Daoy (cell line): ENCODE data around the gene SULT1C2. TPM values are rescaled to one million over a fixed set of nuclear protein-coding genes. Genes with fewer than 3 reads are reported as not detected.

Experiments
- DNase-seq: peaks from one replicate; pipeline ENCODE4 v3.0.0-alpha.2; 2015; ENCODE audit warnings: low read depth
- total RNA-seq: library from RNA; depleted of rRNA; stranded (reverse); fragments of >200 nt; shearing (Covaris generic); gene quantifications from 2 replicates; pipeline ENCODE4 v1.2.3, GENCODE V29; 2014

Gene SULT1C2
- total RNA-seq, 1 experiment from 2014 or later: 1.0 TPM

DNA sequence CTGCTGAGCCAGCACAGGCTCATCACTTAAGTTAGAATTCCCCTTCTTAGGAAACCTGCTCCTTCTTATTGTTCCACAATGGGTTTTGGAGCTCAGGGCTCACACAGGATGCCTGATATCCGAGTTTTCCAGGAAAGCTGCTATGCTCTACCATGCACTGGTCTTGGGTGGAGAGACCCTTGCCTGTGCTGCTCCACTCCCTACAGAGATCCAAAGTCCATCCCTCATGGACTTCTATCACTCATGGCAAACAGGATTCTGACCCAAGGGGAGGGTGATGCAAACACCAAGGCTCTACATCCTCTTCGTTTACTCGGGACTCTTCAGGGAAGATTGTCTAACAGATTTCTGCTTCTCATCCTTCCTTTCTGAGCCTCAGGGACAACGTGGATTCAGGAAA lies 5.2 kb downstream of the SULT1C2 start:
- DNase-seq: no peak

- peak; percentile 75 for DNase-seq
Measured at GRCh38 chr2:108297436-108298141, 8.9 kb downstream of the SULT1C2 start.

GRCh38 chr2:108301558-108301957 lies 12.9 kb downstream of the SULT1C2 start:
- no peak for DNase-seq

GRCh38 chr2:108304975-108305374 lies 16.3 kb downstream of the SULT1C2 start:
- DNase-seq: no peak

DNA sequence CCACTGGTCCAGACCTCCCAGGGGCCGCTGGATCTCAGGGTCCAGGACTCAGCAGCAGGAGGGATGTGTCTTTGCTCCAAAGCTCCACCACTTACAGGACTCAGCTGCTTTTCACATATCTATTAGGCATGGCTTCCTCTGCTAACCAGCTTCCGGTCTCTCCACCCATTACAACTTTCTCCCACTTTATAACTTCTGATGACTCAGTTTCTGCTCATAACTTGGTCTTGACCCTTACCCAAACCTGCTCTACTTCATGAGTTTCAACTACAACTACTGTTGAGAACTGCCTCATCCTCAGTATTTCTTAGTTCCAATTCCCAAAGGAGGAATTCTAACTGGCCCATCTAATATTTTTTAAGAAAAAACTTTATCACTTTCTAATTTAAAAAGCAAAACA lies 17.2 kb downstream of the SULT1C2 start:
- no peak for DNase-seq

GRCh38 chr2:108309903-108310302 lies 21.2 kb downstream of the SULT1C2 start:
- no peak for DNase-seq

GRCh38 chr2:108314586-108315296 lies 26.0 kb downstream of the SULT1C2 start:
- DNase-seq: no peak

DNA sequence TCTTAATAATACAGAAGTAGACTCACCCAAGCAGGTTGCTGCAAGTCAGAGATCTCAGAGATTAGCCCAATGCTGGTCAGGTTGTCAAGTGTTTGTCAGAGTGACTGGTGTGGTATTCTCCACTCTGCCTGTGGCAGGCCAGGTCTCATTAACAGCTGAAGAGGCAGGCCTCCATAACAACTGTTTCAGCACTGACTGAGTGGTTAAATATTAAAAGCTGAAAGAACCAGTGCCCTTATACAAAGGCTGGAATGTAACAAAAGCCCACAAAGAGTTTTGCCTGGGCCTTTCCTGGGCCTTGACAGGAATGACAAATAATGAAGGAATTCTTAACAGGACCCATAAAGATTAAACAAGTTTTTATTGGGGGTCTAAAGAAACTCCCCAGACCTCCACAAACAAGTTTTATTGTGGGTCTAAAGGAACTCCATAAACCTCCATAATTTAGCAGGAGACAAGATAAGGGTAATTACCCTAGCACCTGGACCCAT lies 26.8 kb downstream of the SULT1C2 start:
- DNase-seq: no peak

DNA sequence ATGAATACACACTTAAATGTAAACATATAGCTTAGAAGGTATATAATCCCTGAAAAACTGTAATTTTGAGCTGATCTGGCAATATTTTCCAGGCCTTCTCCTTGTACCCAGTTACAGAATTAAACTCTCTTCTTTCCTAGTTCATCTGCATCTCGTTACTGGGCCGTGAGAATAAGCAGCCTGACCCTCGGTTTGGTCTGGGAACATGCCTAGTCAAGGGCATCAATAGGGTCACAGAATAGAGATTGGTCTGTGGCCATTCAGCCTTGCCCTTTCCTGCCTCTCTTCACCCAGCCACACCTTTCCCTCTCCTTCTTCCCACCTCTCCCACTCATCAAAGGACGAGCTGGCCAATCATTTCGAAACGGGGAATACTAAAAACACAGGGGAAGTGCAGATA lies 27.3 kb downstream of the SULT1C2 start:
- no peak for DNase-seq

DNA sequence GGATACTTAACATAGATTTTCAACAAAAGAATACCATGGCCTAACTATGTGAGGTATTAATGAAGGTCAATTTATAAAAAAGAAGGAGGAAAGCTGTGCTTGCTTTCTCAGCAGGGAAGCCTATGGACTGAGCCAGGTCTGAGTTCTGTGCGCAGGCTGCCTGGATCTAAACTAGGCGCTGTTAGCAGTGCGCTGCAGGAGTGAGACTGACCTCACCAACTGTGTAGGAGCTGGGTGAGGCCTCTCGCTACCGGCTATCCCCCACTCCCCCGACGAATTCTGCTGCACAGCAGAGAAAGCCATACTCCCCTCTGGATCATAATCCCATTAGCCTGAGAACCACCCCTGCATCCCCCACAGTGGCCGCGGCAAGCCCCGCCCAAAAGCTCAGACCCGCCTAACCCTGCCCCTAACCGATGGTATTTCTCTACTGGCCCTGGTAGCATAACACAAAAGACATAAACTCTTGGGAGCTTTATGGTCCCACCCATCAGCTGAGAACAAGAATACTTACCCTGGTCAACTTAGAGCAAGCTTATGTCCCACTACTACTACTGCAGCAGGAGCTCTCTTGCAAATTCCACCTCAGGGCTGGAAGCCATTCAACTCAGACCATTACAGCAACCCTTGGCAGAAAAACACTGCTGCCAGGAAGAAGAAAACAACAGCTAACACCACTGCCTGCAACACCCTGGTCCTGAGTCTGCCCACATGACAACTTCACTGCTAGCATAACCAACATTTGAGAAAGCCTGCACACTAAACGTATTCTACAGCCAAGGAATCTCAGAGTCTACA lies 28.0 kb downstream of the SULT1C2 start:
- DNase-seq: no peak

DNA sequence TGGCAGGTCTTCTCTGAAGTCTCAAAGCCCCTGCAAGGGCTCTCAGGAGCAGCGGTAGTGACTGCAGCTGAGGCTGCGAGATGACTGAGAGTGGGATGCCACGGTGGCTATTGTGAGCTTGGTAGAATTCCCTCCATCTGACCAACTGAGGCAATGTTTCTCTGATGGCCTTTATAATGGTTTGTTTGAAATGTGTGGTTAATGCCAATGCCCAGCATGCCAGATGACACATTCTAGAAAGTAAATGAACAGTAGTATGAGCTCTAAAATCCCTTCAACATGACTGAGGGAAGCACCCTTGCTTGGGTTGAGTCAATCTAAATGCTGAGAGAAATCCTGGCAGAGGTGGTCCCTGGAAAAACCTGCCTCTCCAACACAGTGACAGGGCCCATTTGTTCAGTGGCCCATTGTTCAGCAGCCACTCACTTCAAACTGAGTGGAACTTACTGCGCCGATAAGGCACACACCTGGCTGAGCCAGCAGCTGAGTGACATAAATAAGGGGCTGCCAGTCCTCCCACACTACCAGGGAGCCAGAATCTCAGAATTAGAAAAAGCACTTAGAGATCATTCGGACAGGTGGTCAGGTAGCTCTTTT lies 31.7 kb downstream of the SULT1C2 start:
- DNase-seq: no peak

GRCh38 chr2:108323619-108324018 lies 34.9 kb downstream of the SULT1C2 start:
- DNase-seq: peak; percentile 13

- DNase-seq: peak; percentile 21
Measured at GRCh38 chr2:108324531-108325255, 36.0 kb downstream of the SULT1C2 start.

GRCh38 chr2:108325756-108326155 lies 37.1 kb downstream of the SULT1C2 start:
- DNase-seq: no peak

DNA sequence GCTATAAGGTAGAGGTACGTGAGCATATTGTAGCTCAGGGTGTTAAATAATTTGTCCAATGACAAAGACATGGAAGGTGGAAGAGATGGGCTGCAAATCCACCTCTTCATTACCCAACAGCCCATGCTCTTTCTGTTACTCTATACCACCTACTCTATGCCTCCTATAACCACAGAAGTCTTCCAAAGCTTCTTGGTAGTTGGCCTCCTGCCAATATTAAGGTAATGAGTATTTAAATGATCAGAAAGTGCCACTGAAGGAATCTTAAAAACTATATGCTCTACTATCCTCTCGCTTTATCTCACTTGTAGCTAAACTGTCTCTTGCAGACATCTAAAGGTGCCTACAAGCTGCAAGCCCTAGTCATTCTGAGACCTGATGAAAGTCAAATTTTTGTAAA lies 41.1 kb downstream of the SULT1C2 start:
- DNase-seq: no peak

DNA sequence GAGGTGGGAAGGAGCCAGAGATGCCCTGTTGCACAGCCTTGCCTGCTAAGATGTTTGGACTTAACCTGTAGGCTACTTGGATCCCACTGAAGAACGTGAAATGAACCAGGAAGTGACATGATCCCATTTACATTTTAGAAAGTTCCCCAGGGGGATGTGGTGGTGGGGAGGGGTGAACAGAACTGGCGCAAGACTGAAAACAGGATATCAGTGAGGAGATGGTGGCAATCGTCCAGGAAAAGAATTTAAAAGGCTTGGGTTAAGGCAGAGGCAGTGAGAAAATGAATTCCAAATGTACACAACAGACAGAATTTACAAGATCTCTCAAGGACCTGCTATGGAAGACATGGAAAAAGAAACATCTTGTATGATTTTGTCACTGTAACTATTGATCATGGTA lies 42.3 kb downstream of the SULT1C2 start:
- DNase-seq: no peak

- no peak for DNase-seq
Measured at GRCh38 chr2:108345951-108346350, 57.3 kb downstream of the SULT1C2 start.

DNA sequence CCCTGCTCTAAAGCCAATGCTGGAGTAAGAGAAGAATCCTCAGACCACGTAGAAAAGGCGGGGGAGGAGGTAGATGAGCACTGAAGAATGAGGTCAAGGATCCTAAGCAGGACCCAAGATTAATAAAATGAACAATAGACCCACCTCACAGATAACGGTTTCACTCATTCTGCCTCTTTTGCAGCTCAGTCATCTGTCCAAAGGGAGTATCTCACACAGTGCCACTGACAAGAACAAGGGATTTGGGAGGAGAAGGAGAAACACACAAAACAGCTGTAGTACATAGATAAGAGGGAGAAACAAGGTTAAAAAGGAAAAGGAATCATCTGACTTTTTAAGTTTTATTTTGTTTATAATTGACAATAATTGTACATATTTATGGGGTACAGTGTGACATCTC lies 58.1 kb downstream of the SULT1C2 start:
- no peak for DNase-seq

DNA sequence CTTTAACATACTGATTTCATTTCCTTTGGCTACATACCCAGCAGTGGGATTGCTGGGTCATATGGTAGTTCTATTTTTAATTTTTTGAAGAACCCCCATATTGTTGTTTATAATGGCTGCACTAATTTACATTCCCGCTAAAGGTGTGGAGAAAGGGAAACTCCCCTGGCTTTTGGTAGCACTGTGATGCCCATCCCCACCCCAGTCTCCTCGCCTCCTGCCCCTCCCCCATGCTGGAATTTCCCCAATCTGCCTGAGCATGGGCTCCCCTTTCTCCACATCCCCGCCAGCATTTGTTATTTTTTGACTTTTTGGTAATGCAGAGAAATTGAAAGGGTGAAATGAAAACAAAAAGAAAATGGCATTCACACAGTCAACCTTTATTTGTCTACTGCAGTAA lies 59.1 kb downstream of the SULT1C2 start:
- DNase-seq: no peak

DNA sequence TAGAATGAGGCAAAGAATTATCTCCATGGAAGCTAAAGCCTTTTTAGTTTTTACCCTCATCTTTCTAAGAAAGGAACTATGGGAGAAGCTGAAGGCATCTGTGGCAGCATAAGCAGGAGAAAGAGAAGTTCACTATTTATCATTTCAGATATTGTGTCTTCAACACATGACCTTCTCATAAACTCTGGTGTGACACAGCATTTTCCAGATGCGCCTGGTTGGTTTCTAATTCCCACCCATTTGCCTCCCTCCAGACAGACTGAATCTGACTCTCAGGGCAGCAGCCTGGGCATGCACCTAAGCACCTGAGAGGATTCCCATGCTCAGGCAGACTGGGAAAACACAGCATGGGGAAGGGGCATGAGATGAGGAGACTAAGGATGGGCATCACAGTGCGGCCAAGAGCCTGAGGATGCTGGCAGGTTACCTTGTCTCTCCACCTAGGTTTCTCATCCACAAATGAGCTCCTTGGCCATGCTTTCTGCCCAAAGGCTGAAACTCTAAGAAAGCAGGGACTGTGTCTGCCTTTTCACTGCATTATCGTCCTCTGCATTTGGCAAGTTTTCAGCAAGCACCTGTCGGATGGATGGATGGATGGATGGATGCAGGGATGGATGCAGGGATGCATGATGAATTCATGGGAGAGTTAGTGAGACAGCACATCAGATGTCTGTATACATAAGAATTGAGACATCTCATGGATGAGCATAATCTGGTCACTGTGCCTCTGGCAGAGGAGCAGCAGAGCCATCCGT lies 60.3 kb downstream of the SULT1C2 start:
- DNase-seq: no peak

- no peak for DNase-seq
Measured at GRCh38 chr2:108349571-108349928, 60.9 kb downstream of the SULT1C2 start.
